ENCODE results near the gene ZNF853.

ZNF853 gene

DNA sequence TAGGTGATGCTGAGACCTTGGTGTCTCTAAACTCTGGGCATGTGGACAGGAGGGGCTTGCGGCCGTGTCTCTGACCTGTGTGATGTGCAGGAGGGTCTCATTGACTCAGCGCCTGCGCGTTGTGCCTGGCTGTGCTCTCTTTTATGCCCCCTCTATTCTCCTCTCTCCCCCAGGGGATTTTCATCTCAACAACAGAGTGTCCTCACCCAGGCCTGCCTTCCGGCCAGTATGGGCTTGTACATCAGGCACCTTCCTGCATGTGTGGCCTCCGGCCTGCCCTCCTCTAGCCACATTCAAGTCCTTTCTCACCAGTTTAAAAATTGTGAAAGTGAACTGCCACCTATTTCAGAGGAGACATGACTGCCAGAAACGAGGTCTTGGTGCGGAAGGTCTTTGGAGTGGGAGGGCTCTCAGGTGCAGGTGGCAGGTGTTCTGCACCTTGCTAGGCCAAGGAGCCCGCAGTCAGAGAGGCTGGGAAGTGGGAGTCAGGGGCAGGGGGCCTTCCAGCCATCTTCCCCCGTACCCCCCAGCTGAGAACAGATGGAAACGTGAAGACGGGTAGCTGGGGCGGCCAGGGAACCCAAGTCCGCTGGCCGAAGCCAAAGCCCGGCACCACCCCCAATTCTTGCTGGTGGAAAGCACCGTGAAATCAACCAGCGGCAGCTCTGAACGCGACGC lies 26.1 kb upstream of the ZNF853 start:
- DNase-seq (ENCODE audit: low spot score in 2 of 2) (no peak), ATAC-seq (no peak)
- H3K9me3 Mint-ChIP-seq: no peaks in the 10 kb centered on the region
- peaks cover 87% of the 10 kb centered on the region for H3K36me3 Mint-ChIP-seq
- peaks cover 20% of the 10 kb centered on the region for H3K4me1 Mint-ChIP-seq
- peak overlapping the region; percentile 63 for H3K27ac Mint-ChIP-seq
- peak overlapping the region; percentile 91 for H3K4me3 Mint-ChIP-seq

DNA sequence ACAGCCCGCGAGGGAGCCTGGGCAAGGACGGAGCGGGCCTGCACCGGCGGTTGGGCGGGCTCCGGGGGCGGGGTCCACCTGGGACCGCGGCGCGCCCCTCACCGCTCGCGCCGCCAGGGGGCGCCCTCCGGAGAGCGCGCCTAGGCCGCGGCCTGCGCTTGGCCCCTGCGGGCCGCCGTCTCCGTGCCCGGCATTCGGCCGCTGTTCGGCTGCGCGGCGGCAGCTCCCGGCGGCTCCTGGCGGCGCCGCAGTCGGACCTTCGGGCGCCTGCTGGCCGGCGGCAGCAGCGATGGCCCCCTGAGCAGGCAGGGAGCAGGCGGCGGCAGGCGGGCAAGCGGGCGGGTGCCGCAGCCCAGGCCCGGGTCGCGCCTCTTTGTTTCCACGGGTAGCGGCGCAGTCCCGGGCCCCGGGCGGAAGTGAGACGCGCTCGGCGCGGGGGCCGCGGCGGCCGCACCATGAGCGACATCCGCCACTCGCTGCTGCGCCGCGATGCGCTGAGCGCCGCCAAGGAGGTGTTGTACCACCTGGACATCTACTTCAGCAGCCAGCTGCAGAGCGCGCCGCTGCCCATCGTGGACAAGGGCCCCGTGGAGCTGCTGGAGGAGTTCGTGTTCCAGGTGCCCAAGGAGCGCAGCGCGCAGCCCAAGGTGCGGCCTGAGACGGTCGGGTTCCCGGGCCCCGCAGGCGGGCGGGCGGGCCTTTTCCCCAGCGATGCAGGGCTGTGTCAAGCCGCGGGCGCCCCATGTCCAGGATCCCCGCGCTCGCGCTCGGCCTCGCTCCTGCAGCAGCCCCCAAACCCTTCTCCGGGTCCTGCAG lies 25.4 kb upstream of the ZNF853 start, which contains the start of gene INTS15:
Gene INTS15, plus strand, starts transcription at position 193 of the 816 bp plus-strand sequence. Its CDS starts 263 bp downstream, at position 456.
- peak; percentile 88 to 91 for DNase-seq (ENCODE audit: low spot score in 2 of 2)
- H3K9me3 Mint-ChIP-seq: no peaks in the 10 kb centered on the region
- peaks cover 87% of the 10 kb centered on the region for H3K36me3 Mint-ChIP-seq
- peaks cover 20% of the 10 kb centered on the region for H3K4me1 Mint-ChIP-seq
- peak; percentile 93 for ATAC-seq
- H3K27ac Mint-ChIP-seq: peak within 1 kb of the TSS; percentile 93
- peak within 1 kb of the TSS; percentile 91 for H3K4me3 Mint-ChIP-seq

DNA sequence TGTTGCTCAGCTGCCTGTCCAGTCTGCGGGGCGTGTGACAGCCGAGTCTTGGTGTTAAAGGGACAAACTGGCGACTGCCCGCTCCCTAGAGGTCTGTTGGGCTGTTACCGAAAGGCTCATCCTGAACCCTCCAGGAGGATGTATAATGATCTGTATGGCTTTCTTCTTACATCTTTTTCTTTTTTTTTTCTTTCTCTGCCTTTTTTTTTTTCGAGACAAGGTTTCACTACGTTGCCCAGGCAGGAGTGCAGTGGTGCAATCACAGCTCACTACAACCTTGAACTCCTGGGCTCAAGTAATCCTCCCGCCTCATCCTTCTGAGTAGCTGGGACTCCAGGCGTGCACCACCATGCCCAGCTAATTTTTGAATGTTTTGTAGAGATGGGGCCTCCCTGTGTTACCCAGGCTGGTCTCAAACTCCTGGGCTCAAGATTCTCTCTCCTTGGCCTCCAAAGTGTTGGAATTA lies 24.7 kb upstream of the ZNF853 start:
- peak overlapping the region; percentile 91 for H3K4me3 Mint-ChIP-seq
- ATAC-seq: no peak

DNA sequence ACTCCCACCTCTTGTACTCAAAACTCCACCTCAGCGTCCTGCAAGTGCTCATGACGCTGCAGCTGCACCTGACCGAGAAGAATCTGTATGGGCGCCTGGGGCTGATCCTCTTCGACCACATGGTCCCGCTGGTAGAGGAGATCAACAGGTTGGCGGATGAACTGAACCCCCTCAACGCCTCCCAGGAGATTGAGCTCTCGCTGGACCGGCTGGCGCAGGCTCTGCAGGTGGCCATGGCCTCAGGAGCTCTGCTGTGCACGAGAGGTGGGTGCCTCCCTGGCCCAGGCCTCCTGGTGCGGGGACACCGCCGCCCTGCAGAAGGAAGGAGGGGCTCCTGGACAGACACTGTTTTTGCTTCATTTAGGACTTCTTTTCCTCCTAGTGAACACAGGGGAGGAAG lies 15.3 kb upstream of the ZNF853 start:
- peaks cover 6% of the 10 kb centered on the region for H3K4me1 Mint-ChIP-seq
- no peak overlapping the region for H3K27ac Mint-ChIP-seq
- H3K9me3 Mint-ChIP-seq: no peaks in the 10 kb centered on the region
- DNase-seq (ENCODE audit: low spot score in 2 of 2) (no peak), ATAC-seq (no peak)
- no peak overlapping the region for H3K4me3 Mint-ChIP-seq
- peaks cover 95% of the 10 kb centered on the region for H3K36me3 Mint-ChIP-seq

More for the DNA sequence above, 24.7 kb upstream of the ZNF853 start:
- H3K4me1 Mint-ChIP-seq: peaks cover 20% of the 10 kb centered on the region
- H3K9me3 Mint-ChIP-seq: no peaks in the 10 kb centered on the region
- H3K27ac Mint-ChIP-seq: peak overlapping the region; percentile 93
- peaks cover 88% of the 10 kb centered on the region for H3K36me3 Mint-ChIP-seq
- DNase-seq (ENCODE audit: low spot score in 2 of 2): no peak

DNA sequence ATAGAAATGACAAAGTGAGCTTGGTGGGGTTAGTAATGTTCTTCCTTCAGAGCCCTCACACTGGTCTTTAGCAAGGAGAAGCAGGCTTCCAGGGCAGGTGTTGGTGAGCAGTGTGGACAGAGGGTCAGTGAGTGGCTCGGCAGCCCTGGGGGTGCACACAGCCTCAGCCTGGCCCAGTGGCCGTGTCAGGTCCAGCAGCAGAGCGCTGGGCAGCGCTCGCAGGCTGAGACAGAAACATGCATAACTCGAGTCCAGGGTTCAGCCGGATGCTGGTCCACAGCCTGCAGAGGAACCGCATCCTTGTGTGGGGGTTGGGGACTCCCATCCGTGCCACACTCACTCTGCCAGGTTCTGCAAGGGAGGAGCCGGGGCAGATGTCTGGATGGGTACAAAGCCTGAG lies 11.0 kb upstream of the ZNF853 start:
- H3K36me3 Mint-ChIP-seq: peaks cover 87% of the 10 kb centered on the region
- H3K27ac Mint-ChIP-seq: peak overlapping the region; percentile 54
- H3K9me3 Mint-ChIP-seq: no peaks in the 10 kb centered on the region
- peaks cover 12% of the 10 kb centered on the region for H3K4me1 Mint-ChIP-seq
- DNase-seq (ENCODE audit: low spot score in 2 of 2): no peak
- H3K4me3 Mint-ChIP-seq: no peak overlapping the region
- no peak for ATAC-seq

DNA sequence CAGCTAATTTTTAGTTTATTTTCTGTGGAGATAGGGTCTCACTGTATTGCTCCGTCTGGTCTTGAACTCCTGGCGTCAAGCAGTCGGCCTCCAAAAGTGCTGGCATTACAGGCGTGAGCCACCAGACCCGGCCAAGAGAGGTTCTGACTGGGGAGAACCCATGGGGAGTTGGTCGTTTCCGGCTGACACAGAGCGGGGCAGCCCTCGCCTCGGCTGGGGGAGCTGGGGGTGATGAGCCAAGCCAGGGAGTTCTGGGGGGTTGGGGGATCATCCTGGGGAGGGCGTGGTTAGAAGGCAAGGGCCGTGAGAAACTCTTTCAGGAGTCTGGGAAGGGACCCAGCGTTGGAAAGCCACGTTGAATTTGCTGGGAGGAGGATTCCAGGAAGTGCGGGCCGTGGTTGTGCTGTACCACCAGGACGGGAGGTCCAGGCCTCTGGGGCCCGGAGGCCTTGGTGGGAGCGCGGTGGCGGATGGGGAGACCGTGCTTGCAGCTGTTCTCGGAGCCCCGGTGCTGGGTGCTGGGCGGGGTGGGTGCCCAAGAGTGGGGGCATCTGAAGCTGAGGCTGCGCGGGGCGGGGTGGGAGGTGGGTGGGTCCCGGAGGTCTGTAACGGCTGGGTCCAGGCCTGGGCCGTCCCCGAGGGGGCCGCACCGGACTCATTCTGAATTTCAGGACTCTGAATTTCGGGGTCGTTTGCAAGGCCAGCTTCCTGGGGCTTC lies 8.4 kb upstream of the ZNF853 start:
- Mint-ChIP-seq H3K4me3 (no peak overlapping the region), H3K27ac (no peak overlapping the region), H3K36me3 (peaks cover 61% of the 10 kb centered on the region), H3K9me3 (no peaks in the 10 kb centered on the region), H3K4me1 (peaks cover 12% of the 10 kb centered on the region)
- ATAC-seq (no peak), DNase-seq (ENCODE audit: low spot score in 2 of 2) (no peak)

DNA sequence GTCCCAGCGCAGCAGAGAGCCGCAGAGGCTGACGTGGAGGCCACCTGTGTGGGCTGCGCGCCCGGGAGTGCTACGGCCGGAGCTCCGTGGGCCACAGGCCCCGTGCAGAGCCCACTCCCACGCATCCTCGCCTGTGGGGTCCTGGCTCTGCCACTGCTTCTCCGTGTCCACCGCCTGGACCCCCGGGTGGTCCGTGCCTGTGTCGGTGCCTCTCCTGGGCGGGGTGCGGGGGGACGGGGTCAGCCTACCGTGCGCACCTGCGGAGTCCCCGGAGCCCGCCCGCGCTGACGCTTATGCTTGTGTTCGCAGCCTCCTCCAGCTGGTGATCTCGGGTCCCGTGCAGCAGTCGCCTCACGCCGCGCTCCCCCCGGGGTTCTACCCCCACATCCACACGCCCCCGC lies 7.8 kb upstream of the ZNF853 start:
- Mint-ChIP-seq H3K4me3 (no peak overlapping the region), H3K36me3 (peaks cover 58% of the 10 kb centered on the region), H3K4me1 (peaks cover 6% of the 10 kb centered on the region), H3K27ac (no peak overlapping the region), H3K9me3 (no peaks in the 10 kb centered on the region)
- DNase-seq (ENCODE audit: low spot score in 2 of 2): no peak
- ATAC-seq: no peak

DNA sequence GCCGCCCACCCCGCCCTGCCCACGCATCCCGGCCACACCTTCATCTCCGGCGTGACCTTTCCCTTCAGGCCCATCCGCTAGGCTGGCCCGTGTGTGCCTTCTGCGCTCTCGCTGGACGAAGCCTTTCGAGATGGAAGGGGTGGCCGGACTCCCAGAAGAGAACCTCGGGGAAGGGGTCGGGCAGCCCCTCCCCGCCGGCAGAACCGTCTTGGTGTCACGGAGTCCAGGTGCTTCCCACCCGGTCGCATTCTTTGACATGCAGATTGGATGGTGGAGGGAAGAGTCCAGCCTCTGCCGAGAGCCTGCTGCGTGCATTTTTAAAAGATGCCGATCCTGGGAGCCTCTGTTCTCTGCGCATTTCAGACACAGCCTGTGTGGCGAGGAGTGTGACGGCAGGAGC lies 7.3 kb upstream of the ZNF853 start:
- peaks cover 6% of the 10 kb centered on the region for H3K4me1 Mint-ChIP-seq
- ATAC-seq (no peak), DNase-seq (ENCODE audit: low spot score in 2 of 2) (no peak)
- no peaks in the 10 kb centered on the region for H3K9me3 Mint-ChIP-seq
- H3K4me3 Mint-ChIP-seq: no peak overlapping the region
- H3K27ac Mint-ChIP-seq: no peak overlapping the region
- H3K36me3 Mint-ChIP-seq: peaks cover 57% of the 10 kb centered on the region

DNA sequence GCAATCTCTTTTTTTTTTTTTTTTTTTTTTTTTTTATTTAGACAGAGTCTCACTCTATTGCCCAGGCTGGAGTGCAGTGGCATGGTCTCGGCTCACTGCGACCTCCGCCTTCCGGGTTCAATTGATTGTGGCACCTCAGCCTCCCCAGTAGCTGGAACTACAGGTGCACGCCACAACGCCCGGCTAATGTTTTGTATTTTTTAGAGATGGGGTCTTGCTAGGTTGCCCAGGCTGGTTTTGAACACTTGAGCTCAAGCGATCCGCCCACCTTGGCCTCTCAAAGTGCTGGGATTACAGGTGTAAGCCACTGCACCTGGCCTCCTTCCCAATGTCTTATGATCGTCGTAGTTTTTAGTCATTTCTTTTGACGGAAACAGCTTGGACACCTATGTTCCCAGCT lies 6.6 kb upstream of the ZNF853 start:
- Mint-ChIP-seq H3K36me3 (peaks cover 50% of the 10 kb centered on the region), H3K4me1 (peaks cover 6% of the 10 kb centered on the region), H3K9me3 (no peaks in the 10 kb centered on the region), H3K27ac (no peak overlapping the region), H3K4me3 (no peak overlapping the region)
- ATAC-seq: no peak
- no peak for DNase-seq (ENCODE audit: low spot score in 2 of 2)

DNA sequence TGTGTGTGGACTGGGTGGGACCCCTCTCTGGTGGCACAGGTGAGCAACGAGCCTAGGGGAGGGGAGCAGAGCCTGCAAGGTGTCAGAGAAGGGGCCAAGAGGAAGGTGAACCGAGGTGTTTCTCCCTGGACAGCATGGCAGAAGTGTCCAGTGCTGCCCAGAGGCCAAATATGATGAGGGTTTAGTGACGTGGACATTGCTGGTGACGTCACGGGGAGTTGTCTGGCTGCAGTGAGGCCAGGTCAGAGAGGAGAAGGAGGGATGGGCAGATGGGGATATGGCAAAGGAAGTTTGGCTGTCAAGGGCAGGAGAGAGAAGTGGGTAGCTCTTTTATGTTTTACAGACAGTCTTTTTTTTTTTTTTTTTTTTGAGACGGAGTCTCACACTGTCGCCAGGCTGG lies 2.6 kb upstream of the ZNF853 start:
- peaks cover 18% of the 10 kb centered on the region for H3K36me3 Mint-ChIP-seq
- no peak for ATAC-seq
- no peak overlapping the region for H3K4me3 Mint-ChIP-seq
- DNase-seq (ENCODE audit: low spot score in 2 of 2): no peak
- peaks cover 16% of the 10 kb centered on the region for H3K4me1 Mint-ChIP-seq
- no peak overlapping the region for H3K27ac Mint-ChIP-seq
- H3K9me3 Mint-ChIP-seq: no peaks in the 10 kb centered on the region

DNA sequence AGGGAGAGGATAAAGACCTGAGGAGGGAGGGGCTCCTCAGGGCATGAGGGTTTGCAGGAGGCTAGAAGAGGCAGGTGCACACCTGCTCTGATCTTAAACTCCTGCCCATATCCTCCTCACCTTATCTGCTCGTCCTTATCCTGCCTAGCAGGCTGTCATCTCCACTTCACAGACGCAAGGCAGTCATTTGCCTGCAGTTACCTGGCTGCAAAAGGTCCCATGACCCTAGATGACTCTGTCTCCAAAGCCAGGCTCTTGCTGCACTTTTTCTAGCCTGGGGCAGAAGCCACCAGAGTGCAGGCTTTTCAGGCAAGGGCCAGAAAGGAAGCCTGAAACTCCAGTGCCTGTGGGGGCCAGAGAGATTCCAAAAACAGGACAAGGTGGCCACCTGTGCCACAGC lies 1.7 kb upstream of the ZNF853 start:
- no peaks in the 10 kb centered on the region for H3K9me3 Mint-ChIP-seq
- ATAC-seq: no peak
- H3K4me3 Mint-ChIP-seq: no peak overlapping the region
- H3K27ac Mint-ChIP-seq: no peak overlapping the region
- DNase-seq (ENCODE audit: low spot score in 2 of 2): no peak
- peaks cover 11% of the 10 kb centered on the region for H3K36me3 Mint-ChIP-seq
- H3K4me1 Mint-ChIP-seq: peaks cover 18% of the 10 kb centered on the region

DNA sequence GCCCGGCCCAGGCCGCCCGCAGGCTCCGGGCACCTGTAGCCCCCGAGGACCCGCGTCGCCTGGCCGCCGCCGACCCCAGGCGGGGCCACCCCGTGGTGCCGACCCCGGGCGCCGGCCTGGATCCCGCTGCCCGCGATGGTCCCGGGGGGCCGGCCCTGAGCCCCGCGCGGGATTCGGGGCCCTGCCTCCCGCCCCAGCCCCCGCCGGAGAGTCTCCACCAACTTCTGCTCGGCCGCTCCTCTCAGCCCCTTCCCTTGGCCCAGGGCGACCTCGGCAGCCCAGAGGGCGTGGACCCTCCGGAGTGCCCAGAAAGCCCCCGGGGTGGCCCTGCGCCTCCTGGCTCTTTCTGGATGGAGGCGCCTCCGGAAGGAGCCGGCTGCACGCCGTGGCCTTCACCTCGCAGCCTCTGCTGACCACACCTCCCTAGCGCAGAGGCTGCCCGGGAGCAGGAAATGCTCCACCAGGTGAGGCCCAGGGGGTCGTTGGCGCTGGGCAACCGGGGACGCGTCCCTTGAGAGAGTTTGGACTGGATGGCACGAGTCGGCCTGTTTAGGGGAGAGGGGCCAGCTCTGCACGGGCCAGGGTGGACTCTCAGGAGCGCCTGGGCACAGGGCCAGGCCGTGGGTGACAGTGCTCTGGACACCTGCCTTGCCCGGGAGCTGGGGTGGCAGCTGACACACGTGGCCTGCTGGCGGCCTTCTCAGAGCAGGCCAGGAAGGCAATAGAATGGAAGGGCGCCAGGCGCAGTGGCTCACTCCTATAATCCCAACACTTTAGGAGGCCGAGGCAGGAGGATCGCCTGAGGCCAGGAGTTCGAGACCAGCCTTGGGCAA lies 529 bp downstream of the ZNF853 start:
- DNase-seq (ENCODE audit: low spot score in 2 of 2) (peak in 1 of 2 donors; percentile 12), ATAC-seq (peak; percentile 48)
- H3K27ac Mint-ChIP-seq: peak overlapping the region; percentile 72
- H3K4me1 Mint-ChIP-seq: peaks cover 34% of the 10 kb centered on the region
- H3K36me3 Mint-ChIP-seq: peaks cover 5% of the 10 kb centered on the region
- peak overlapping the region; percentile 62 for H3K4me3 Mint-ChIP-seq
- H3K9me3 Mint-ChIP-seq: no peaks in the 10 kb centered on the region

DNA sequence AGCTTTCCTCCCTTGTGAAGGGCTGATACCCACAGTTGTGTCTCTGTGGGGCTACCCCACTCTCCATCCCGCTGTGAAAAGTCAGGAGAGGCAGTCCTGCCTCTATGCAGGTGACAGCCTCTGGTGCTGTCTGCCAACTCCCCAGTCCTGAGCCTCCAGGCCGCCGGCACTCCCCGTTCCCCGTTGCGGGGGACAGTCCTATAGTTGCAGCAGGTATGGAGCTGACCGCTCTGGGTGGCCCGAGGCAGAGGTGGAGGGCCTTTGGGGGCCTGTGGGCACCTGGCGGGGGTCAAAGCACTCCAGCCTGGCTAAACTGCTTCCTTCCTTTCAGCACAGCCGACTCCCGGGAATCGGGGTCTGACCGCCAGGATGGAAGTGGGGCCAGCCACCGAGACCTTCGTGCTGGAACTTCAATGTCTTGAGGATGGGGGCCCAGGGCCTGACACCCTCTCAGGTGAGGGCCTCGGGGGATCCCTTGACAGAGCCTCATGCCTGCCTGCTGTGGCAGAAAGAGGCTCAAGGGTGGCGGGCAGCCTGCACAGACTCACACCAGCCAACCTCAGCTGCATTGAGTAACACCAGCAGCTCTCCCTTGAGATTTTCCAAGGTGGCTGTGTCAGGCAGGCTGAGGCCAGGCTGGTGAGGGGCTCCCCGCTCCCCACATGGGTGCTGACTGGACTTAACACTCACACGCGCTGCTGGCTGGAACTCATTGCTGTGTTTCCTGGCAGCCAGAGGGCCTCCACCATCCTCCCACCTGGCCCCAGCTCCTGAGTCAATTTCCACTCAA lies 1.6 kb downstream of the ZNF853 start:
- DNase-seq (ENCODE audit: low spot score in 2 of 2) (no peak), ATAC-seq (no peak)
- peaks cover 5% of the 10 kb centered on the region for H3K36me3 Mint-ChIP-seq
- H3K4me3 Mint-ChIP-seq: peak overlapping the region; percentile 62
- peak overlapping the region; percentile 67 for H3K27ac Mint-ChIP-seq
- H3K4me1 Mint-ChIP-seq: peaks cover 44% of the 10 kb centered on the region
- H3K9me3 Mint-ChIP-seq: no peaks in the 10 kb centered on the region

DNA sequence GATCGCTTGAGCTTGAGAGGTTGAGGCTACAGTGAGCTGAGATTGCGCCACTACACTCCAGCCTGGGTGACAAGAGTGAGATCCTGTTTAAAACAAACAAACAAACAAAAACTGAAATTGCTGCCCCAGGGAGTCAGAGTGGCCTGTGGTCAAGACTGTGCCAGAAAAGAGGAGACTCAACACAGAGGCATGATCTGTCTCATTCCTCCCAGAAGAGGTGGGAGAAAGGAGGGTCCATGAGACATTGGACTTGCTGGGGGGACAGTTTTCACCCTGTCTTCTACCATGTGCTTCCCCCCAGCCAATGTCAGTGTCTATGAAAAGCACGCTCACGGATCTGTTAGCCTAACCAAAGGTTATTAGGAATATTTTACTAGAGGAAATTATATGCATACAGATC lies 3.2 kb downstream of the ZNF853 start:
- no peak for ATAC-seq
- Mint-ChIP-seq H3K9me3 (no peaks in the 10 kb centered on the region), H3K4me3 (no peak overlapping the region), H3K4me1 (peaks cover 46% of the 10 kb centered on the region), H3K27ac (no peak overlapping the region), H3K36me3 (no peaks in the 10 kb centered on the region)
- DNase-seq (ENCODE audit: low spot score in 2 of 2): no peak

Data from stimulated activated effector memory CD8-positive, alpha-beta T cell treated with anti-CD3 and anti-CD28 coated beads, Interleukin-12 subunit alpha, Interleukin-12 subunit beta, amount 100 ng/mL, for 72 hours (primary cell).